Measurements from ENCODE around the gene ELF4. TPM values are rescaled to one million over a fixed set of nuclear protein-coding genes. Genes with fewer than 3 reads are reported as not detected.

ELF4 gene
- total and polyA plus RNA-seq, 2 donors from 2014 or later = 2.6 to 18.0 TPM

GRCh38 chrX:130057209-130057608 is 53.1 kb downstream of the ELF4 start:
- no peak for TF ChIP-seq CTCF (IDR thresholded peaks at IDR 0.05; ENCODE audit: borderline replicate concordance, extremely low read depth, insufficient read depth)
- intact Hi-C loops (cut with DNase I) = no loop called here
- H3K4me1 ChIP-seq (ENCODE audit: control insufficient read depth in 2 of 3, insufficient read depth in 2 of 3, low read depth in 1 of 3, low read length in 3 of 3) = peaks cover 0 to 5% (median 3%) of the 10 kb centered on the region in 3 donors
- H3K36me3 ChIP-seq (ENCODE audit: control insufficient read depth in 2 of 3, insufficient read depth in 3 of 3, low read length in 3 of 3) = peaks cover 0 to 2% (median 2%) of the 10 kb centered on the region in 3 donors
- H3K27me3 ChIP-seq (ENCODE audit: control insufficient read depth, insufficient read depth, low read length) = no peaks in the 10 kb centered on the region
- no peak overlapping the region for H3K4me3 ChIP-seq (ENCODE audit: low read length in 3 of 3)
- no peak for DNase-seq
- no peak overlapping the region for H3K27ac ChIP-seq (ENCODE audit: low read depth in 2 of 2, low read length in 2 of 2)
- H3K9me3 ChIP-seq (ENCODE audit: control insufficient read depth in 2 of 3, insufficient read depth in 1 of 3, low read length in 3 of 3) = no peaks in the 10 kb centered on the region
- H3K9ac ChIP-seq (ENCODE audit: low read length in 3 of 3) = no peak overlapping the region
- FAIRE-seq = no peak

GRCh38 chrX:130055899-130056298 is 54.4 kb downstream of the ELF4 start:
- no peak for FAIRE-seq
- no peaks in the 10 kb centered on the region for H3K27me3 ChIP-seq (ENCODE audit: control insufficient read depth, insufficient read depth, low read length)
- no peak for DNase-seq
- H3K9ac ChIP-seq (ENCODE audit: low read length in 3 of 3) = no peak overlapping the region
- TF ChIP-seq CTCF (IDR thresholded peaks at IDR 0.05; ENCODE audit: borderline replicate concordance, extremely low read depth, insufficient read depth) = no peak
- intact Hi-C loops (cut with DNase I) = no loop called here
- no peak overlapping the region for H3K27ac ChIP-seq (ENCODE audit: low read depth in 2 of 2, low read length in 2 of 2)
- H3K4me3 ChIP-seq (ENCODE audit: low read length in 3 of 3) = no peak overlapping the region
- peaks cover 2 to 15% (median 5%) of the 10 kb centered on the region in 3 donors for H3K36me3 ChIP-seq (ENCODE audit: control insufficient read depth in 2 of 3, insufficient read depth in 3 of 3, low read length in 3 of 3)
- no peaks in the 10 kb centered on the region for H3K9me3 ChIP-seq (ENCODE audit: control insufficient read depth in 2 of 3, insufficient read depth in 1 of 3, low read length in 3 of 3)
- peaks cover 0 to 3% (median 1%) of the 10 kb centered on the region in 3 donors for H3K4me1 ChIP-seq (ENCODE audit: control insufficient read depth in 2 of 3, insufficient read depth in 2 of 3, low read depth in 1 of 3, low read length in 3 of 3)

GRCh38 chrX:130055103-130055502 is 55.2 kb downstream of the ELF4 start:
- Histone ChIP-seq H3K36me3 (ENCODE audit: control insufficient read depth in 2 of 3, insufficient read depth in 3 of 3, low read length in 3 of 3) (peaks cover 2 to 19% (median 5%) of the 10 kb centered on the region in 3 donors), H3K27ac (ENCODE audit: low read depth in 2 of 2, low read length in 2 of 2) (no peak overlapping the region), H3K9ac (ENCODE audit: low read length in 3 of 3) (no peak overlapping the region), H3K4me1 (ENCODE audit: control insufficient read depth in 2 of 3, insufficient read depth in 2 of 3, low read depth in 1 of 3, low read length in 3 of 3) (no peaks in the 10 kb centered on the region), H3K27me3 (ENCODE audit: control insufficient read depth, insufficient read depth, low read length) (no peaks in the 10 kb centered on the region), H3K4me3 (ENCODE audit: low read length in 3 of 3) (no peak overlapping the region), H3K9me3 (ENCODE audit: control insufficient read depth in 2 of 3, insufficient read depth in 1 of 3, low read length in 3 of 3) (no peaks in the 10 kb centered on the region)
- no peak for TF ChIP-seq CTCF (IDR thresholded peaks at IDR 0.05; ENCODE audit: borderline replicate concordance, extremely low read depth, insufficient read depth)
- intact Hi-C loops (cut with DNase I) = no loop called here
- no peak for FAIRE-seq
- peak in 1 of 5 donors; percentile 8 for DNase-seq

GRCh38 chrX:130053236-130053635 is 57.1 kb downstream of the ELF4 start:
- no peaks in the 10 kb centered on the region for H3K9me3 ChIP-seq (ENCODE audit: control insufficient read depth in 2 of 3, insufficient read depth in 1 of 3, low read length in 3 of 3)
- H3K36me3 ChIP-seq (ENCODE audit: control insufficient read depth in 2 of 3, insufficient read depth in 3 of 3, low read length in 3 of 3) = peaks cover 5 to 28% (median 5%) of the 10 kb centered on the region in 3 donors
- no peak for TF ChIP-seq CTCF (IDR thresholded peaks at IDR 0.05; ENCODE audit: borderline replicate concordance, extremely low read depth, insufficient read depth)
- no peak overlapping the region for H3K27ac ChIP-seq (ENCODE audit: low read depth in 2 of 2, low read length in 2 of 2)
- H3K9ac ChIP-seq (ENCODE audit: low read length in 3 of 3) = no peak overlapping the region
- DNase-seq = no peak
- no peaks in the 10 kb centered on the region for H3K27me3 ChIP-seq (ENCODE audit: control insufficient read depth, insufficient read depth, low read length)
- no peaks in the 10 kb centered on the region for H3K4me1 ChIP-seq (ENCODE audit: control insufficient read depth in 2 of 3, insufficient read depth in 2 of 3, low read depth in 1 of 3, low read length in 3 of 3)
- no peak overlapping the region for H3K4me3 ChIP-seq (ENCODE audit: low read length in 3 of 3)
- intact Hi-C loops (cut with DNase I) = no loop called here
- FAIRE-seq = no peak
